Neural progenitor cell (in vitro differentiated cells): ENCODE results near the gene TRMT1L. TPM values are rescaled to one million over a fixed set of nuclear protein-coding genes. Genes with fewer than 3 reads are reported as not detected.

Experiments used
- DNase-seq: peaks from one replicate; pipeline ENCODE4 v3.0.0-alpha.2; 2016; ENCODE audit warnings: low spot score
- H2AFZ ChIP-seq: fragments of 200-600 bp; sonication (generic); replicated peaks from 2 replicates; pipeline ENCODE4 v1.6.1; 2016; ENCODE audit warnings: antibody characterized with exemption
- H3F3A ChIP-seq: fragments of 200-600 bp; sonication (generic); 2 replicates; pipeline ENCODE4 v1.6.1; 2016; ENCODE audit warnings: antibody characterized with exemption, low read depth
- H3K27ac ChIP-seq: fragments of 200-600 bp; sonication (generic); 2 replicates; pipeline ENCODE4 v1.5.1; 2016; ENCODE audit warnings: mild to moderate bottlenecking
- H3K27me3 ChIP-seq: fragments of 200-600 bp; sonication (generic); 2 replicates; pipeline ENCODE4 v1.6.1; 2016; ENCODE audit warnings: mild to moderate bottlenecking, moderate library complexity
- H3K36me3 ChIP-seq: fragments of 200-600 bp; sonication (generic); 2 replicates; pipeline ENCODE4 v1.5.1; 2016
- H3K4me1 ChIP-seq: fragments of 200-600 bp; sonication (generic); 2 replicates; pipeline ENCODE4 v1.6.1; 2016; ENCODE audit warnings: mixed run types
- H3K4me2 ChIP-seq: fragments of 200-600 bp; sonication (generic); 2 replicates; pipeline ENCODE4 v1.6.1; 2016
- H3K4me3 ChIP-seq: fragments of 200-600 bp; sonication (generic); 2 replicates; pipeline ENCODE4 v1.5.1; 2016
- H3K79me2 ChIP-seq: fragments of 200-600 bp; sonication (generic); 2 replicates; pipeline ENCODE4 v1.6.1; 2016; ENCODE audit warnings: low read depth
- H3K9ac ChIP-seq: fragments of 200-600 bp; sonication (generic); 2 replicates; pipeline ENCODE4 v1.6.1; 2016
- H3K9me3 ChIP-seq: fragments of 200-600 bp; sonication (generic); 2 replicates; pipeline ENCODE4 v1.5.1; 2016; ENCODE audit warnings: low read depth
- H4K20me1 ChIP-seq: fragments of 200-600 bp; sonication (generic); 2 replicates; pipeline ENCODE4 v1.6.1; 2016; ENCODE audit warnings: low read depth
- H3K27ac Mint-ChIP-seq: 3 replicates; pipeline ENCODE4 v1.8.0; 2021; ENCODE audit warnings: mixed read lengths
- H3K27me3 Mint-ChIP-seq: 2 replicates; pipeline ENCODE4 v1.8.0; 2022; ENCODE audit warnings: low read depth, mild to moderate bottlenecking, inconsistent platforms, moderate library complexity, mixed read lengths; ENCODE audit not compliant: insufficient read depth
- H3K36me3 Mint-ChIP-seq: 3 replicates; pipeline ENCODE4 v1.8.0; 2021; ENCODE audit warnings: mixed read lengths
- H3K4me1 Mint-ChIP-seq: 3 replicates; pipeline ENCODE4 v1.8.0; 2021; ENCODE audit warnings: mixed read lengths
- H3K4me3 Mint-ChIP-seq: 3 replicates; pipeline ENCODE4 v1.8.0; 2021; ENCODE audit warnings: mild to moderate bottlenecking, moderate library complexity, mixed read lengths
- H3K9me3 Mint-ChIP-seq: 3 replicates; pipeline ENCODE4 v1.8.0; 2020; ENCODE audit warnings: mixed read lengths
- CTCF ChIP-seq: fragments of 200-600 bp; sonication (generic); IDR thresholded peaks from 2 replicates; pipeline ENCODE4 v1.5.1; 2017; ENCODE audit warnings: antibody characterized with exemption, mild to moderate bottlenecking
- EZH2 ChIP-seq: fragments of 200-600 bp; sonication (generic); IDR thresholded peaks from 2 replicates; pipeline ENCODE4 v1.6.1; 2017; ENCODE audit warnings: antibody characterized with exemption, mild to moderate bottlenecking, moderate library complexity
- EZH2phosphoT487 ChIP-seq: fragments of 200-600 bp; sonication (generic); IDR thresholded peaks from 2 replicates; pipeline ENCODE4 v1.6.1; 2017; ENCODE audit warnings: antibody characterized with exemption
- total RNA-seq: library from RNA; depleted of rRNA; stranded (reverse); fragments of >200 nt; gene quantifications from 2 replicates; pipeline ENCODE4 v1.2.3, GENCODE V29; 2015; ENCODE audit warnings: low replicate concordance

Gene TRMT1L
- total RNA-seq, 1 donor from 2014 or later: 58.9 TPM

- peaks cover 6% of the 10 kb centered on the region for H3K27me3 Mint-ChIP-seq
- no peak overlapping the region for H2AFZ ChIP-seq
- H3K4me2 ChIP-seq: peak overlapping the region; percentile 87
- H3K9me3 ChIP-seq: no peaks in the 10 kb centered on the region
- H3K4me1 ChIP-seq: peaks cover 18% of the 10 kb centered on the region
- peaks cover 26% of the 10 kb centered on the region for H3K79me2 ChIP-seq
- H3K4me3 ChIP-seq: peak overlapping the region; percentile 63
- DNase-seq: peak; percentile 3
- H3K36me3 Mint-ChIP-seq: no peaks in the 10 kb centered on the region
- peaks cover under 1% of the 10 kb centered on the region for H3K36me3 ChIP-seq
- peaks cover 7% of the 10 kb centered on the region for H3F3A ChIP-seq
- H3K4me3 Mint-ChIP-seq: peak overlapping the region; percentile 99
- H4K20me1 ChIP-seq: peaks cover 14% of the 10 kb centered on the region
- H3K27ac Mint-ChIP-seq: no peak overlapping the region
- no peaks in the 10 kb centered on the region for H3K9me3 Mint-ChIP-seq
- H3K27ac ChIP-seq: no peak overlapping the region
- H3K4me1 Mint-ChIP-seq: peaks cover 27% of the 10 kb centered on the region
- no peak for TF ChIP-seq CTCF
- no peak for TF ChIP-seq EZH2
- no peak for TF ChIP-seq EZH2phosphoT487
- H3K9ac ChIP-seq: no peak overlapping the region
- no peaks in the 10 kb centered on the region for H3K27me3 ChIP-seq
These were observed 1.7 kb downstream of the TRMT1L start for GRCh38 chr1:185154912-185155513.

- Mint-ChIP-seq H3K27me3 (peaks cover 2% of the 10 kb centered on the region), H3K4me3 (no peak overlapping the region), H3K27ac (no peak overlapping the region), H3K9me3 (no peaks in the 10 kb centered on the region), H3K36me3 (peaks cover 10% of the 10 kb centered on the region), H3K4me1 (peaks cover 18% of the 10 kb centered on the region)
- peaks cover 7% of the 10 kb centered on the region for H3K36me3 ChIP-seq
- no peaks in the 10 kb centered on the region for H3K9me3 ChIP-seq
- H3K4me2 ChIP-seq: no peak overlapping the region
- no peaks in the 10 kb centered on the region for H3K27me3 ChIP-seq
- peaks cover 14% of the 10 kb centered on the region for H4K20me1 ChIP-seq
- no peak overlapping the region for H3K9ac ChIP-seq
- peaks cover 2% of the 10 kb centered on the region for H3F3A ChIP-seq
- no peak overlapping the region for H2AFZ ChIP-seq
- peaks cover 26% of the 10 kb centered on the region for H3K79me2 ChIP-seq
- H3K4me1 ChIP-seq: peaks cover 12% of the 10 kb centered on the region
- TF ChIP-seq EZH2phosphoT487 (no peak), EZH2 (no peak), CTCF (no peak)
- no peak for DNase-seq
- no peak overlapping the region for H3K27ac ChIP-seq
- no peak overlapping the region for H3K4me3 ChIP-seq
These were observed 4.5 kb downstream of the TRMT1L start for GRCh38 chr1:185152187-185152767.

GRCh38 chr1:185151215-185151614 is 5.5 kb downstream of the TRMT1L start:
- Mint-ChIP-seq H3K9me3 (no peaks in the 10 kb centered on the region), H3K27me3 (peaks cover 2% of the 10 kb centered on the region), H3K27ac (no peak overlapping the region), H3K36me3 (peaks cover 14% of the 10 kb centered on the region), H3K4me3 (no peak overlapping the region), H3K4me1 (peaks cover 17% of the 10 kb centered on the region)
- Histone ChIP-seq H3K79me2 (peaks cover 25% of the 10 kb centered on the region), H3K27me3 (no peaks in the 10 kb centered on the region), H3K4me1 (peaks cover 12% of the 10 kb centered on the region), H3K27ac (no peak overlapping the region), H3K4me3 (no peak overlapping the region), H3K4me2 (no peak overlapping the region), H3K9me3 (no peaks in the 10 kb centered on the region), H3K36me3 (peaks cover 16% of the 10 kb centered on the region), H2AFZ (no peak overlapping the region), H4K20me1 (peaks cover 14% of the 10 kb centered on the region), H3F3A (no peaks in the 10 kb centered on the region), H3K9ac (no peak overlapping the region)
- no peak for DNase-seq
- TF ChIP-seq EZH2phosphoT487 (no peak), EZH2 (no peak), CTCF (no peak)
